ENCODE results near the gene MRGPRX3. TPM values are rescaled to one million over a fixed set of nuclear protein-coding genes. Genes with fewer than 3 reads are reported as not detected.

The MRGPRX3 gene
- total RNA-seq, result not detected
- not detected for total RNA-seq (2013)

- H3K27ac ChIP-seq (ENCODE audit: low read length), result no peak within 1 kb of the TSS
- DNase-seq (no peak), ATAC-seq (no peak)
- no peak for TF ChIP-seq CTCF (IDR thresholded peaks at IDR 0.05)
- no peaks in the 10 kb centered on the region for H3K9me3 ChIP-seq (ENCODE audit: control insufficient read depth, insufficient read depth, low read length)
- peaks cover 31% of the 10 kb centered on the region in 2 donors for H3K27me3 Mint-ChIP-seq (ENCODE audit: low read depth in 2 of 2)
- no peaks in the 10 kb centered on the region for H3K36me3 ChIP-seq (ENCODE audit: control insufficient read depth, insufficient read depth, low read length)
- H3K4me1 ChIP-seq (ENCODE audit: control insufficient read depth, insufficient read depth, low read length), result no peaks in the 10 kb centered on the region
- no peaks in the 10 kb centered on the region for H3K36me3 Mint-ChIP-seq
- intact Hi-C loops (cut with micrococcal nuclease), result no loop called here
- H3K4me3 ChIP-seq (ENCODE audit: low read length), result no peak within 1 kb of the TSS
- 85% methylated on average over 3 of the region's 3 CpGs for WGBS (ENCODE audit: insufficient coverage)
- peaks cover 2% of the 10 kb centered on the region for H3K27me3 ChIP-seq (ENCODE audit: control insufficient read depth, insufficient read depth, low read length)
- H3K4me1 Mint-ChIP-seq, result no peaks in the 10 kb centered on the region
- H3K9me3 Mint-ChIP-seq, result no peaks in the 10 kb centered on the region
- no peak within 1 kb of the TSS for H3K27ac Mint-ChIP-seq
- no peak within 1 kb of the TSS for H3K4me3 Mint-ChIP-seq
Measured at GRCh38 chr11:18132341-18132740, at the start of gene MRGPRX3. Gene MRGPRX3 (plus strand): TSS chr11:18132571. CDS start chr11:18137203, 4,632 bp downstream.

GRCh38 chr11:18088366-18088765, 44.0 kb upstream of the MRGPRX3 start:
- Mint-ChIP-seq H3K4me1 (no peaks in the 10 kb centered on the region), H3K9me3 (no peaks in the 10 kb centered on the region), H3K4me3 (no peak overlapping the region), H3K27me3 (ENCODE audit: low read depth in 2 of 2) (no peaks in the 10 kb centered on the region), H3K36me3 (peaks cover 27% of the 10 kb centered on the region), H3K27ac (no peak overlapping the region)
- no peak overlapping the region for H3K27ac ChIP-seq (ENCODE audit: low read length)
- DNase-seq (no peak), ATAC-seq (no peak)
- peaks cover 56% of the 10 kb centered on the region for H3K36me3 ChIP-seq (ENCODE audit: control insufficient read depth, insufficient read depth, low read length)
- no peaks in the 10 kb centered on the region for H3K27me3 ChIP-seq (ENCODE audit: control insufficient read depth, insufficient read depth, low read length)
- H3K4me1 ChIP-seq (ENCODE audit: control insufficient read depth, insufficient read depth, low read length), result no peaks in the 10 kb centered on the region
- 100% methylated on average over 2 of the region's 2 CpGs for WGBS (ENCODE audit: insufficient coverage)
- no peak for TF ChIP-seq CTCF (IDR thresholded peaks at IDR 0.05)
- no peak overlapping the region for H3K4me3 ChIP-seq (ENCODE audit: low read length)
- H3K9me3 ChIP-seq (ENCODE audit: control insufficient read depth, insufficient read depth, low read length), result no peaks in the 10 kb centered on the region
- intact Hi-C loops (cut with micrococcal nuclease), result no loop called here

GRCh38 chr11:18088966-18089365, 43.4 kb upstream of the MRGPRX3 start:
- no peak for ATAC-seq
- H3K9me3 ChIP-seq (ENCODE audit: control insufficient read depth, insufficient read depth, low read length), result no peaks in the 10 kb centered on the region
- H3K27ac ChIP-seq (ENCODE audit: low read length), result no peak overlapping the region
- no peaks in the 10 kb centered on the region for H3K27me3 Mint-ChIP-seq (ENCODE audit: low read depth in 2 of 2)
- TF ChIP-seq CTCF (IDR thresholded peaks at IDR 0.05), result no peak
- intact Hi-C loops (cut with micrococcal nuclease), result no loop called here
- H3K36me3 ChIP-seq (ENCODE audit: control insufficient read depth, insufficient read depth, low read length), result peaks cover 59% of the 10 kb centered on the region
- no peak overlapping the region for H3K27ac Mint-ChIP-seq
- WGBS (ENCODE audit: insufficient coverage), result 96% methylated on average over 1 of the region's 3 CpGs
- H3K4me1 Mint-ChIP-seq, result no peaks in the 10 kb centered on the region
- no peak overlapping the region for H3K4me3 ChIP-seq (ENCODE audit: low read length)
- peaks cover 32% of the 10 kb centered on the region for H3K36me3 Mint-ChIP-seq
- H3K4me1 ChIP-seq (ENCODE audit: control insufficient read depth, insufficient read depth, low read length), result no peaks in the 10 kb centered on the region
- no peak for DNase-seq
- H3K27me3 ChIP-seq (ENCODE audit: control insufficient read depth, insufficient read depth, low read length), result no peaks in the 10 kb centered on the region
- H3K4me3 Mint-ChIP-seq, result no peak overlapping the region
- H3K9me3 Mint-ChIP-seq, result no peaks in the 10 kb centered on the region

GRCh38 chr11:18091731-18092130, 40.6 kb upstream of the MRGPRX3 start:
- H3K4me1 Mint-ChIP-seq, result no peaks in the 10 kb centered on the region
- no peak for ATAC-seq
- Histone ChIP-seq H3K4me3 (ENCODE audit: low read length) (no peak overlapping the region), H3K27ac (ENCODE audit: low read length) (no peak overlapping the region), H3K27me3 (ENCODE audit: control insufficient read depth, insufficient read depth, low read length) (no peaks in the 10 kb centered on the region), H3K9me3 (ENCODE audit: control insufficient read depth, insufficient read depth, low read length) (no peaks in the 10 kb centered on the region), H3K36me3 (ENCODE audit: control insufficient read depth, insufficient read depth, low read length) (peaks cover 66% of the 10 kb centered on the region), H3K4me1 (ENCODE audit: control insufficient read depth, insufficient read depth, low read length) (no peaks in the 10 kb centered on the region)
- H3K9me3 Mint-ChIP-seq, result no peaks in the 10 kb centered on the region
- H3K4me3 Mint-ChIP-seq, result no peak overlapping the region
- DNase-seq, result no peak
- no peak for TF ChIP-seq CTCF (IDR thresholded peaks at IDR 0.05)
- H3K36me3 Mint-ChIP-seq, result peaks cover 31% of the 10 kb centered on the region
- 98% methylated on average over 2 of the region's 2 CpGs for WGBS (ENCODE audit: insufficient coverage)
- intact Hi-C loops (cut with micrococcal nuclease), result no loop called here
- no peaks in the 10 kb centered on the region for H3K27me3 Mint-ChIP-seq (ENCODE audit: low read depth in 2 of 2)
- no peak overlapping the region for H3K27ac Mint-ChIP-seq

Data from natural killer cell (primary cell).